Measurements from ENCODE around the gene PRPF6. TPM values are rescaled to one million over a fixed set of nuclear protein-coding genes. Genes with fewer than 3 reads are reported as not detected.

The PRPF6 gene
- total and polyA plus RNA-seq, 2 donors (not counting 1 experiment from before 2014, with no cell fraction given) = 31.7 to 82.9 TPM

DNA sequence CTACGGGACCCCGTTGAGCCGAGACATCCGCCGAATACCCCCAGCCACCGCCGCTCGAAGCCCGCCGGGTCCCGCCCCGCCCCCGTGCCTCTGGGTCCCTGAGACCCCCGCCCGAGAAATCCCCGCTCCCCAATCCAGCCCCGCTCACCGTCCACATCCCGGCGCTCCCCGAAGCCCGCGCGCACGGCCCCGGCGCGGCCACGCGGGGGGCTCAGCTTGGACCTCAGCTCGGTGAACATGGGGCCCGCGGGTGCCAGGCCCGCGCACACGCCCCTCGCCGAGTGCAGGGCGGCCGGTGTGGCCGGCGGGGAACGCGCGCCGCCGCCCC, 1.7 kb upstream of the PRPF6 start:
- Histone ChIP-seq H3K27ac (ENCODE audit: low read length in 2 of 2) (peak overlapping the region; percentile 37 to 81), H3K9ac (ENCODE audit: low read length) (peak overlapping the region; percentile 76), H2AFZ (ENCODE audit: insufficient read depth, low read depth, low read length, poor library complexity, severe bottlenecking) (peak overlapping the region; percentile 80), H3K36me3 (replicated peaks in 1 of 2; ENCODE audit: control extremely low read depth in 1 of 2, control insufficient read depth in 1 of 2, extremely low read depth in 1 of 2, insufficient read depth in 2 of 2, low read length in 1 of 2) (peaks cover 0 to 15% of the 10 kb centered on the region in 2 experiments), H3K4me2 (replicated peaks; ENCODE audit: low read depth, low read length, poor library complexity, severe bottlenecking) (peak overlapping the region; percentile 93), H3K79me2 (ENCODE audit: control insufficient read depth, insufficient read depth, low read length) (peaks cover 27% of the 10 kb centered on the region), H3K4me1 (ENCODE audit: control insufficient read depth in 2 of 2, insufficient read depth in 2 of 2, low read length in 2 of 2) (peaks cover 30 to 46% of the 10 kb centered on the region in 2 donors), H3K27me3 (replicated peaks in 1 of 4; ENCODE audit: control extremely low read depth in 1 of 4, control insufficient read depth in 3 of 4, insufficient read depth in 4 of 4, low read length in 3 of 4) (no peaks in the 10 kb centered on the region), H3K4me3 (ENCODE audit: control extremely low read depth in 1 of 5, extremely low read depth in 1 of 5, insufficient read depth in 1 of 5, low read depth in 2 of 5, low read length in 4 of 5) (peak overlapping the region in 4 of 5 experiments; percentile 53 to 85 (median 76)), H3K9me3 (ENCODE audit: control extremely low read depth in 1 of 3, control insufficient read depth in 2 of 3, insufficient read depth in 1 of 3, low read length in 2 of 3) (no peaks in the 10 kb centered on the region), H4K20me1 (ENCODE audit: control insufficient read depth, insufficient read depth, low read length, poor library complexity, severe bottlenecking) (peaks cover 32% of the 10 kb centered on the region)
- POLR2A ChIA-PET = interaction anchor here (0.7 to 2.3 kb wide), 9 partner anchors 23 to 483 kb away, joined by 3 to 12 read pairs (median 5); partner anchors contain the start of genes DNAJC5, OPRL1, PPDPF and RGS19
- Mint-ChIP-seq H3K27ac (peak overlapping the region; percentile 89), H3K4me1 (peaks cover 49% of the 10 kb centered on the region), H3K27me3 (no peaks in the 10 kb centered on the region), H3K4me3 (peak overlapping the region; percentile 83), H3K9me3 (ENCODE audit: insufficient read depth) (no peaks in the 10 kb centered on the region)
- intact Hi-C loops (cut with micrococcal nuclease) = no loop called here
- TF ChIP-seq EZH2 (IDR thresholded peaks at IDR 0.05; ENCODE audit: borderline replicate concordance, insufficient read depth, low read depth, low read length, poor library complexity, severe bottlenecking) (no peak), CTCF (IDR thresholded peaks at IDR 0.05) (no peak)
- CTCF ChIA-PET = interaction anchor here (0.6 to 2.3 kb wide), 8 partner anchors 23 to 442 kb away, joined by 3 to 25 read pairs (median 6); partner anchors contain the start of genes LKAAEAR1, OPRL1, PTK6 and RGS19
- ATAC-seq (ENCODE audit: low read depth) (no peak), DNase-seq (no peak)
- under 1% methylated on average over 47 of the region's 47 CpGs for WGBS (ENCODE audit: insufficient coverage)
